Measurements from ENCODE around the gene C4B.
"Not testable (repeated sequence)": the region's sequence is repeated elsewhere in the genome, so short reads cannot be mapped to it uniquely, and the experiment has no call there.

C4B gene

DNA sequence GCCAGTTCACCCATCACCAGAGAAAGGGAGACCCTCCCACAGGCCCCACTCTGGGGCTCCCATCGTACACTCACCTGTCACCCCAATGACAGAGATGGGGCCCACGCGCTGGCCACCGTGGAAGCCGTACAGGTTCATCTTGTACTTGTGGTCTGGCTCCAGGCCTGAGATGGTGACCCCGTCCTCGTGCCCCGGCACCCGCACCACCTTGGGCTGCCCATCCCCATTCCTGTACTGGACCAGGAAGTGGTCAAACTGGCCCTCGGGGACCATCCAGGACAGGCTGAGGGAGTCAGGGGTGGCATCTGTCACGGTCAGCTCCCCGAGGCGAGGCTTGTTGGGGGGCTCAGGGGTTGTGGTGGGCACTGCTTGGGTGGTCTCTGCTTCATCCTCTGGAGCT lies 38.7 kb downstream of the C4B start:
- not testable (repeated sequence) for DNase-seq (ENCODE audit: low read depth)

DNA sequence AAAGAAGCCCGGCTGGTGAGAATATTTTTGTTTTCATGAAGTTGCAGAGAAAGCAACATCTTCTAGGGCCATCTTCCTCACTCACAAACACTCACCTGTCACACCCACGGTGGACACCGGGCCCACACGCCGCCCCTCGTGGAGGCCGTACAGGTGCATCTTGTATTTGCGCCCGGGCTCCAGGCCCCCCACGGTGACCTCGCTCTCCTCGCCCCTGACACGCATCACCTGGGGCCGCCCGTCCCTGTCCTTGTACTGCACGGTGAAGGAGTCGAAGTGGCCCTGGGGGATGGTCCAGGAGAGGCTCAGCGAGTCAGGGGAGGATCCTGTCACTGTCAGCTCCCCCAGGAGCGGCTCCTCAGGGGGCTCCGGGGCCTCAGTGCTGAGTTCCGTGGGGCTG lies 41.2 kb downstream of the C4B start:
- DNase-seq (ENCODE audit: low read depth), result not testable (repeated sequence)

DNA sequence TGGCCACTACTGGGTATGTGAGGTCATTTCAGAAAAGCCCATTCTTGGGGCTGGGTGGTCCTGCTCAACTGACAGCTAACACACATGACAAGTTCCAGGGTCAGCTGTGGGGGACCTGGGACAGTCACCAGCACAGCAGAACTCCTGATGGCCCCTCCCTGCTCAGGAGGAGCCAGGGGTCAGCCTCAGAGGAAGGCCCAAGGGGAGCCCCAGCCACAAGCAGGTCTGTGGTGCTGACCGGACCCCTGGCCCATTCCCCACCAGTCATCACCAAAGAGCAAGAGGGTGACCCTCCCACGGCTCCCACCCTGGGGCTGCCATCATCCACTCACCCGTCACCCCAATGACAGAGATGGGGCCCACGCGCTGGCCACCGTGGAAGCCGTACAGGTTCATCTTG lies 41.7 kb downstream of the C4B start:
- no peak for DNase-seq (ENCODE audit: low read depth)

DNA sequence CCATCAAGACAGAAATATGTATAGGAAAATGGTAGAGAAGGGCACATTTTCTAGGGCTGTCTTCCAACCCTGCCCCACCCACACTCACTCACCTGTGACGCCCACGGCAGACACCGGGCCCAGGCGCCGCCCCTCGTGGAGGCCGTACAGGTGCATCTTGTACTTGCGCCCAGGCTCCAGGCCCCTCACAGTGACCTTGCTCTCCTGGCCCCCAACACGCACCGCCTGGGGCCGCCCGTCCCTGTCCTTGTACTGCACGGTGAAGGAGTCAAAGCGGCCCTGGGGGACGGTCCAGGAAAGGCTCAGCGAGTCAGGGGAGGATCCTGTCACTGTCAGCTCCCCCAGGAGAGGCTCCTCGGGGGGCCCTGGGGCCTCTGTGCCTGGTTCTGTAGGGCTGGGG lies 43.4 kb downstream of the C4B start:
- DNase-seq (ENCODE audit: low read depth), result no peak

DNA sequence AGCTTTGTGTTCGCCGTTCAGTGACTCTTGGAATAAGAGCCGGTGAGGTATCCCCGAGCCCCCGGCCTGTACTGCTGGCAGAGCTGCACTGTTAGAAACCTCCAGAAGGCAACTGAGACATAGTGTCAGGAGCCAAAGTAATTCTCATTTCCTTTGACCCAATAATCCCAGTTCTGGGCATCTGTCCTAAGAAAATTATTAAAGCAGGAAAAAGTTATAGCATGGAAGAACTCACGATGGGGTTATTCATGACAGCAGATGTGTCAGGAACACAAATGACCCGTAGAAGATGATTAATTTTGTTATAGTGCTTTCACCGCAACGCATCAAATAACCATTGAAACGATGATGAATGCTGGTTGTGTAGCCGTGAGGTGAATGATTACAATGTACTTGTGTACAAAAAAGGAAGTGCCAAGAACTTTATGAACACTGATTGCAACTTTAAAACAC lies 43.9 kb downstream of the C4B start:
- DNase-seq (ENCODE audit: low read depth), result no peak

DNA sequence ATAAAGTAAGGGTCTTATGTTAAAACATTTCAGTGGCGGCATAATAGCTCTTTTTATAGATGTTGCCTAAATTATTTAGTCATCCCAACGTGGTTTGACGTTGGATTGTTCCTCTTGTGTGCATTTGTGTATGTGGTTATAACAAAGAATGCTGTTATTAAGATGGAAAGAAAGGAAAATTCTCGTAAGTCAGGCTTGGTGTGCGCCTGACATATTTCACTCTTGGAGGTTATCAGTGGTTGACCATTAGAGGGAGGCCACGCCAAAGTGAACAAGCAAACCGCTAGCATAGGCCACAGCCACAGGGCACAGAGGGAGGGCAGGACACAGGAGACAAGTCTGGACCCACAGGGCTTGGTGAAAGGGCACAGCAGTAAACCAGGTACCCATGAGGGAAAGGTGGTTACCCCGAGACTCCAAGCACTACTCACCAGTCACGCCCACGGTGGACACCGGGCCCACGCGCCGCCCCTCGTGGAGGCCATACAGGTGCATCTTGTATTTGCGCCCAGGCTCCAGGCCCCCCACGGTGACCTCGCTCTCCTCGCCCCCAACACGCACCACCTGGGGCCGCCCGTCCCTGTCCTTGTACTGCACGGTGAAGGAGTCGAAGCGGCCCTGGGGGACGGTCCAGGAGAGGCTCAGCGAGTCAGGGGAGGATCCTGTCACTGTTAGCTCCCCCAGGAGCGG lies 46.5 kb downstream of the C4B start:
- no peak for DNase-seq (ENCODE audit: low read depth)

DNA sequence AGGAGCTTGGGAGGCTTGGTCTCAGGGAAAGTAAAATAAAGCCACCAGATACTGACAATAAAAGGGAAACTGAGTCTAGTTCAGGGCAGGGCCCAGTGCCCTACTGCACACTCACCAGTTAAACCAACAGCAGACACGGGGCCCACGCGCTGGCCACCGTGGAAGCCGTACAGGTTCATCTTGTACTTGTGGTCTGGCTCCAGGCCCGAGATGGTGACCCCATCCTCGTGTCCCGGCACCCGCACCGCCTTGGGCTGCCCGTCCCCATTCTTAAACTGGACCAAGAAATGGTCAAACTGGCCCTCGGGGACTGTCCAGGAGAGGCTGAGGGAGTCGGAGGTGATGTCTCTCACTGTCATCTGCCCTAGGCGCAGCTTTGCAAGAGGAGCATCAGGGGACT lies 50.1 kb downstream of the C4B start:
- DNase-seq (ENCODE audit: low read depth), result no peak

DNA sequence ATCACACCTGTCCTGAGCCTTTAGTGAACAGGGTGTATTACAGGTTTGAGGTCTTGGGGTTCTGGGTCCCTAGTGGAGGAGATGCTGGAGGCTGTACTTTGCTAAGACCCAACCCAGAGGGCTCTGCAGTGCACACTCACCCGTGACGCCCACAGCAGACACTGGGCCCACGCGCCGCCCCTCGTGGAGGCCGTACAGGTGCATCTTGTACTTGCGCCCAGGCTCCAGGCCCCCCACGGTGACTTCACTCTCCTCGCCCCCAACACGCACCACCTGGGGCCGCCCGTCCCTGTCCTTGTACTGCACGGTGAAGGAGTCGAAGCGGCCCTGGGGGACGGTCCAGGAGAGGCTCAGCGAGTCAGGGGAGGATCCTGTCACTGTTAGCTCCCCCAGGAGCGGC lies 52.9 kb downstream of the C4B start:
- not testable (repeated sequence) for DNase-seq (ENCODE audit: low read depth)

DNA sequence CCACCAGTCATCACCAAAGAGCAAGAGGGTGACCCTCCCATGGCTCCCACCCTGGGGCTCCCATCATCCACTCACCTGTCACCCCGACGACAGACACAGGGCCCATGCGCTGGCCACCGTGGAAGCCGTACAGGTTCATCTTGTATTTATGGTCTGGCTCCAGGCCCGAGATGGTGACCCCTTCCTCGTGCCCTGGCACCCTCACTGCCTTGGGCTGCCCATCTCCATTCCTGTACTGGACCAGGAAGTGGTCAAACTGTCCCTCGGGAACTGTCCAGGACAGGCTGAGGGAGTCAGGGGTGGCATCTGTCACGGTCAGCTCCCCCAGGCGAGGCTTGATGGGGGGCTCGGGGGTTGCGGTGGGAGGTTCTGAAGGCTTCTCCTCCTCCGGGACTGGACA lies 53.7 kb downstream of the C4B start:
- not testable (repeated sequence) for DNase-seq (ENCODE audit: low read depth)

DNA sequence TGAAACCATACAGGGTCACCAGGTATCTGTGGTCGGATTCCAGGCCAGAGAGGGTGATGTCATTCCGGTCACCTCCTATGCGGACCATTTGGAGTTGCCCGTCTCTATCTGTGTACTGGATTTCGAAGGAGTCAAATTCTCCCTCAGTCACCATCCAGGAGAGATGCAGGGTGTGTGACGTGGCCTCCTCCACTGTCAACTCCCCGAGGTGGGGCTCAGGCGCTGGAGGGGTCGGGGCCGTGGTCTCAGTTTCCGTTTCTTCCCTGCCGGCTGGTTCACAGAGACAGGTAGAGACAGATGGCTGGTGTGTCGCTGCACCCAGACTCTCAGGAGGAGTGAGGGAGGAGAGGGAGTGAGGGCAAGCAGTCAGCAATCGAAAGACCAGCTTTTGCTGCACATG lies 54.3 kb downstream of the C4B start:
- no peak for DNase-seq (ENCODE audit: low read depth)

DNA sequence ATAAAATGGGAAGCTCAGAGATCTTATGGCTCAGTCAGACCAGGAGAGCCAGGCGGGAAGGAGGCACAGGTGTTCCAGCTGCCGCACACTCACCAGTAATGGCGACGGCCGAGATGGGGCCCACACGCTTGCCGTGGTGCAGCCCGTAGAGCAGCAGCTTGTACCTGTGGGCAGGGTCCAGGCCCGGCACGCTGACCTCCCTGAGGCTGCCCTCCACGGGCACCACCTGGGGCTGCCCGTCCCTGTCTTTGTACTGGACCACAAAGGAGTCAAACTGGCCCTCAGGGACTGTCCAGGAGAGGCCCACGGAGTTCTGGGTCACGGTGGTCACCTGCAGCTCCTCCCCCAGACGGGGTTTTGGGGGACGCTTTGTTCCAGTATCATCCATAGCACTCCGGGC lies 54.9 kb downstream of the C4B start:
- no peak for DNase-seq (ENCODE audit: low read depth)

DNA sequence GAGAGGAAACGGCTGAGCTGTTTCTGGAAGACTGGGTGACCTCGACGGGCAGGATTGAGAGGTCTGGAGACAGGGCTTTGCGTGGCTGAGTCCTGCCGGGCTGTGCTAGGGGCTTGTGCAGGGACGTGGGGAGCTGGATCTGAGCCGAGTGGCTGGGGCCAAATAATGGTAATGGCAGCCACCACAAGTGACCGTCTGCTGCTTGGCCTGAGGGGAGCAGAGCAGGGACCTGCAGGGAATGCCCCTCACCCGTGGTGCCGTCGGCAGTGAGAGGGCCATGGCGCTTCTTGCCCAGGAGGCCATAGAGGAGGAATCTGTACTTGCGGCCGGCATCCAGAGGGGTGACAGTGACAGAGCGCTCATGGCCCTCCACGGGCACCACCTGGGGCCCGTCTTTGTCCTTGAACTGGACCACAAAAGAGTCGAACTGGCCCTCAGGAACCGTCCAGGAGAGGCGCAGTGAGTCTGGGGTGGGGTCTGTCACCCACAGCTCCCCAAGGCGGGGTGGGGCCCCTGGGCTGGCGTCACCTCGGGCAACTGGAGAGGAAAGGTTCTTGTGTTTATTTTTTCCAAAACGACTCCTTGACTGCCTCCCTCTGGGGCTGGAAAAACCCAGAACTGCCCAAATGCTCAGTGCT lies 55.4 kb downstream of the C4B start:
- no peak for DNase-seq (ENCODE audit: low read depth)

DNA sequence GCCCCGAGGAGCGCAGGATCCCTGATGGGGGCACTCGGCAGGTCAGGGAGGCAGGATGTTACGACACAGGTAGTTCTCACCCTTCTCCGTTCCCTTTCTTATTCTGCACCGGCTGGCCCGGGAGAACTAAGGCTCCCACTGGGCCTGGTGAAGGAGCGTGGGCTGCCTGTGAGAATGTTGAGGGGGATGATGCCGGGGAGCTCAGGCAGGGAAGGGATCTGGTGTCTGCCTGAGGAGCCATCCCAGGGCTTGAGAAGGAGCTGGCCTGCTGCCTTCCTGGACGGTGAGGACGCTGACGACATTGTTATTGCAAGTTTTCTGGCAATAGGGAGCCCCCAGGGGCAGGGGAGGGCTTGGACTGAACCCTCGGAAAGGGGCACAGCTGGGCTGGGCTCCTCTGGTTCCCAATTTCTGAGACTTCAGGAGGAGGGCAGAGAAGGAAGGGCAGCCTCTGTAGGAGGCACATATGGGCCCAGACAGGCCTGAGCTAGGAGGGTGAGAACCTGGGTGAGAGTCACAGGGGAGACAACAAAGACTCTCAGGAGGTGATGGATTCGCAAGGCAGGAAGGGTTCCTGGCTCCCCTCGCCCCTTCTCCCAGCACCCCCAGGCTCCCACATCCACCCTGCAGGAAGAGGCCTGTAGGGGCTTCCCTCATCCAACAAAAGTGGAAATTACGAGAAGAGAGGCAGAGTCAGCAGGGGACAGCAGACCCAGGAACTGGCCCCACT lies 56.4 kb downstream of the C4B start:
- DNase-seq (ENCODE audit: low read depth), result no peak

DNA sequence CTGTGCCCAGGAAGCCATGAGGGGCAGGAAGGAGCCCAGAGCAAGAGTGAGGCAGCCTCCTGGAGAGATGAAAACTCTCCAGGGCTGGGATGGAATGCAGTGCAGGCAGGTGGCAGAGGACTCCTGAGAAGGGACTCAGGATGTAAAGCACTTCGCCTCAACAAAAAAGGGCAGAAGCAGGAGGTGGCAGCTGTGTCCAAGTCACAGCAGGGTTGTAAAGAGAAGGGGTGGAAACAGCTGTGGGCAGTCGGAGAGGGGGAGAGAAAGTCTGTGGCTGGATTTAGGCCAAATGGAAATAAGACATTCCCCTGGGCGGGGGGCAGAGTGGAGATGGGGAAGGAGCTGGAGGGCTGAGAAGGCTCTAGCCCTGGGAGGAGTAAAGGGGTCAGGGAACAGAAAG lies 58.5 kb downstream of the C4B start:
- no peak for DNase-seq (ENCODE audit: low read depth)

DNA sequence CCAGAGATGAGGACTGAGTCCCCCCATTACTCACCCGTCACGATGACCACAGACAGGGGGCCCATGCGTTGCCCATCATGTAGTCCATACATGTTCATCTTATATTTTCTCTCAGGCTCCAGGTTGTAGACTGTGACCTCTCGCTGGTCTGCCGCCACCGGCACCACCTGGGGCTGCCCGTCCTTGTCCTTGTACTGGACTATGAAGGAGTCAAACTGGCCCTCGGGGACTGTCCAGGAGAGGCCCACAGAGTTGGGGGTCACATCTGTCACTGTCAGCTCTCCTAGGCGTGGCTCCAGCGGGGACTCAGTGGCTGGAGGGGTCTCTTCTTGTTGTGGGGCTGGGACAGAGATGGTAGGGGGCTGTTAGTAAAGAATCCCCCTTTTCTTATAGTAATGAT lies 59.0 kb downstream of the C4B start:
- no peak for DNase-seq (ENCODE audit: low read depth)

DNA sequence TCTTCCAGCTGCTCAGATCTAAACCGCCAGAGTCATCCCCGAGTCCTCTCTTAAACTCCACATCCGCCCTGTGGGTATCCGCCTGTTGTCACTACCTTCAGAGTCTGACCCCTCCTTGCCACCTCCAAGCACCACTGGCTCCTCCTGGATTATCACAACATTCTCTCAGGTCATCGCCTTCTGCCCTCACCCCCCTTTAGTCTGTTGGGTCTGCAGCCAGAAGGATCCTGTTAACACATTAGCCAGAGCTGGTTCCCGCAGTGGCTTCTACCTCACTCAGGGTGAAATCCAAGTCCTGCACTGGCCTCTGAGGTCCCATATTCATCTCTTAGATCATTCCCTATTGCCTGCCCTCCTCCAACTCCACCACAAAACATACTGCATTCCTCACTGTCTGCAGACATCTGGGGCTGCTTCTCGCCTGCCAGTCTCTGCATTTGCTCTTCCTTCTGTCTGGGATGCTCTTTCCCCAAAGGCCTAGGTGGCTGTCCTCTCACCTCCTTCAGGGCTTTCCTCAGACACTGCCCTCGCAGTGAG lies 60.5 kb downstream of the C4B start:
- DNase-seq (ENCODE audit: low read depth), result no peak

DNA sequence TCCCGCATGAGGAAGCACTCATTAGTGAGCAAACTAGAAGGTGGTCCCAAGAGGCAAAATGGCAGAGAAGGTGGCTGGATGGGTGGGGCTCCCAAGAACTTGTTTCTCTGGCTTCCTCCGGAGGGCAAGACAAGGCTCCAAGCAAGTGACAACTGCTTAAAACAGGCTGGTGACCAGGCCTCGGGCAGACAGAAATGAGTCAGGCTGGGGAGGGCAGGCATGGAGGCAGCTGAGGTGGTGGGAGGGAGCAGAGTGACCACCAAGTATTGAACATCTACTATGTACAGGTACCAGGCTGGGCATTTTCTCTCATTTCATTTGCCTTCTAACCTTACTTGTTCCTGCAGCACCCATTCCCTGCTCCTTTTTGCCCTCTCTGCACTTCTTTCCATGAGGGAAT lies 61.2 kb downstream of the C4B start:
- DNase-seq (ENCODE audit: low read depth), result no peak

DNA sequence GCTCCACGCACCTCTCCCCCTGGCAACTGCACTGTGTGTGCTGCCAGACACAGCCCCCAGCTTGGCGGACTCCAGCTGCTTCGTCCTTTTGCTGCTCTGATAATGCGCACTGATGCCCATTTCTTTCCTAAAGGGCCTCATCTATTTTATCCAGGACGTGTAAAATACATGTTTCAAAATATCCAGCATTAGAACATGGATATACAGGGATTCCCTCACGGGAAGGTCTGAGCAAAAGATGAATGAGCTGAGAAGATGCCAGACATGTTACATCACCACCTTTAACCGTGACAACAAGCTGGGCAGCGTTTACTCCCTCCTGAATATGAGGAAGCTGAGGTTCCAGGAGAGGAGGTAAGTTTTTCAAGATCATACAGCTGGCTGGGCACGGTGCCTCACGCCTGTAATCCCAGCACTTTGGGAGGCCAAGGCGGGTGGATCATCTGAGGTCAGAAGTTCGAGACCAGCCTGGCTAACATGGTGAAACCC lies 61.8 kb downstream of the C4B start:
- DNase-seq (ENCODE audit: low read depth), result no peak

DNA sequence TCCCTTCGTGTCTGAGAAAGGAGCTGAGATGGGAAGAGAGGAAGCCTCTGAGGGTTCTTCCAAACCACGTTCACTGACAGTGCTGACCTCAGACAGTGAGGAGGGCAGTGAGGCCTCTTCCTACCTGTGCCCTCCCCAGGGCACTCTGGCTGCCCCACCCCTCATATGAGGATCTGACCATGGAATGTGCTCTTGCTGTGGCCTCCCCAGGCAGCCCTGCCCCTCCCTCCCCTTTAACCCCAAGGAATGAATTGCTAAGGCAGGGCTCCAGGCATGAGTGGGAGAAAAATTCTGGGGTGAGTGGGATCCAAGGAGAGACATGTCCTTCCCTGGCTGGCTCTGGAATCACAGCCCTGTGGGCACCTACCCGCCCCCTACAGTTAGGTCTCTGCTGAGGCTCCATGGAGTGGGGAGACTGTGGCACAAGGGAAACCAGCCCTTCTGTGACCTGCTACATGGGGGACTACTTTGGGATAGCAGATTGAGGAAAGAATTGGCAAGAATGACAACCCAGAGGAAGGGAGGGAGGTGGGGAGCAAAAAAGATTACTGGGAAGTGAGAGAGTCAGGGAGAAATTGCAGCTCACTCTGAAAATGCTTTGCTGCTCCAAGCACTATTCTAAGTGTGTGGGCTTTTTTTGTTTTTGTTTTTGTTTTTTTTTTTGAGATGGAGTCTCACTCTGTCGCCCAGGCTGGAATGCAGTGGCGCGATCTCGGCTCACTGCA lies 65.1 kb downstream of the C4B start:
- DNase-seq (ENCODE audit: low read depth), result no peak

DNA sequence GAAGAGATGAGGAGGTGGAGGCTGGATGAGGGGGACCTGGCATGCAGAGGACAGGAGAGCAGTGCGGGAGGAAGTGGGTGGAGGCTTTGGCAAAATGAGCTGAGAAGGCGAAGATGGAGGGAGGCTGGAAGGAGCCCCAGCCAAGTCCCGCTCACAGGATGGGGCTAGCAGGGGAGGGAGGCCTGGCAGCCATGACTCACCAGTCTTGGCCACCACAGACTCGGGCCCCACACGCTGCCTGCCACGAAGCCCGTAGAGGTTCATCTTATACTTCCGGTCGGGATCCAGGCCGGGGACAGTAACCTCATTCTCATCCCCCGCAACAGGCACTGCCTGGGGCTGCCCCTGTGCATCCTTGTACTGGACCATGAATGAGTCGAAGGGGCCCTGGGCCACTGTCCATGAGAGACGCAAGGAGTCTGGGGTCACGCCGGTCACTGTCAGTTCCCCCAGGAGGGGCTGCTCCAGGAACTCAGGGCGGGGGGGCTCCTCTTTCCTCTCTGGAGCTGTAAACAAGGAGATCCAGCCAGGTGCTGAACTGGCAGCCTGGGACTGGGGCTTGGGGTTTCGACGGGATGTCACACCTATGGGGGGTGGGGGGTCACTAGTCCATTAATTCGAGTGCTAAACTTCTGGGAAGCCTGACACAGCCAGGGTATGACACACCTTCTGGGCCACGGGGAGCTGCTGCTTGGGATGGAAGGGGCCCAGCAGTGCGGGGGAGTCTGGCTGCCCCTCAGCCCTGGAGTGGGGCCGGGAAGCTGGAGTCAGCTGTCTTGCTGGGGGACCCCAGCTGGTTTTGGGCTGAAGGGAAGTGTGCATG lies 66.8 kb downstream of the C4B start:
- DNase-seq (ENCODE audit: low read depth), result no peak

DNA sequence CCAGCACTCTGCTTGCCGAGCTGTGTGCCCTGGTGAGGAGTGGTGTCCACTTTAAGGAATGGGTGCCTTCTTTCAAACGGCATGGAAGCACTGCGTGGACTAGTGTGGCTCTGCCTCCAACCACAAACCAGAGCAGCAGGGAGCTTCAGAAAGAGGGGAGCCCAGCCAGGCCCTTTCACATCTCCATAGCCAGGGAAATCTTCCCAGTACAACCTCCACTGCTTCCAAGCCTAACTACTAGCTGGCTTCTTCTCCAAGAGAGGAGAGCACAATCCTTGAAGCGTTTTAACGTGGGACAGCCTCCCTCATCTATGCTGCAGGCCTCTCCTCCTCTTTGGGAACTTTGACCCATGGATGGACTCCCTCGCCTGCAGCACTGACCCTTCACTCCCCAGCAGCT lies 67.9 kb downstream of the C4B start:
- DNase-seq (ENCODE audit: low read depth), result no peak
